GM18507 (cell line): ENCODE data around the gene PIWIL4.
"Not testable (repeated sequence)": the region's sequence is repeated elsewhere in the genome, so short reads cannot be mapped to it uniquely, and the experiment has no call there.

Experiments
- DNase-seq: peaks from one replicate; pipeline ENCODE4 v3.0.0; 2011; ENCODE audit warnings: low read depth; ENCODE audit not compliant: insufficient read length; ENCODE audit errors: extremely low spot score
- FAIRE-seq: peaks from 2 replicates; lab custom pipeline; 2011; peaks lifted over from hg19 to GRCh38; lab: Jason Lieb, UNC

Gene PIWIL4

GRCh38 chr11:94545264-94546161, 21.7 kb upstream of the PIWIL4 start:
- DNase-seq (no peak), FAIRE-seq (no peak)

GRCh38 chr11:94546162-94546470, 21.1 kb upstream of the PIWIL4 start:
- FAIRE-seq (no peak), DNase-seq (no peak)

- DNase-seq (no peak), FAIRE-seq (no peak)
Observed at GRCh38 chr11:94546886-94547285, 20.3 kb upstream of the PIWIL4 start.

GRCh38 chr11:94549146-94549545, 18.0 kb upstream of the PIWIL4 start:
- FAIRE-seq (no peak), DNase-seq (no peak)

- DNase-seq (no peak), FAIRE-seq (peak; percentile 66)
Observed at GRCh38 chr11:94550513-94550912, 16.7 kb upstream of the PIWIL4 start.

GRCh38 chr11:94553938-94554337, 13.2 kb upstream of the PIWIL4 start:
- no peak for DNase-seq
- FAIRE-seq = no peak

GRCh38 chr11:94555752-94556329, 11.3 kb upstream of the PIWIL4 start:
- DNase-seq, FAIRE-seq: not testable (repeated sequence)

GRCh38 chr11:94557421-94557820, 9.7 kb upstream of the PIWIL4 start:
- DNase-seq = no peak
- no peak for FAIRE-seq

- FAIRE-seq = no peak
Observed at GRCh38 chr11:94557992-94558391, 9.2 kb upstream of the PIWIL4 start.

GRCh38 chr11:94558468-94558867, 8.7 kb upstream of the PIWIL4 start:
- DNase-seq (no peak), FAIRE-seq (peak; percentile 75)

More at GRCh38 chr11:94557992-94558391, 9.2 kb upstream of the PIWIL4 start:
- no peak for DNase-seq

- DNase-seq = no peak
- FAIRE-seq = no peak
Observed at GRCh38 chr11:94558932-94559331, 8.2 kb upstream of the PIWIL4 start.

GRCh38 chr11:94559361-94559760, 7.8 kb upstream of the PIWIL4 start:
- DNase-seq (no peak), FAIRE-seq (no peak)

GRCh38 chr11:94560834-94561233, 6.3 kb upstream of the PIWIL4 start:
- no peak for FAIRE-seq
- no peak for DNase-seq

- no peak for FAIRE-seq
- no peak for DNase-seq
Observed at GRCh38 chr11:94563176-94563847, 3.9 kb upstream of the PIWIL4 start.

GRCh38 chr11:94563848-94564467, 3.2 kb upstream of the PIWIL4 start:
- no peak for FAIRE-seq
- DNase-seq = no peak

- FAIRE-seq (no peak), DNase-seq (no peak)
Observed at GRCh38 chr11:94568200-94568599, 1.0 kb downstream of the PIWIL4 start.

- DNase-seq = no peak
- FAIRE-seq = no peak
Observed at GRCh38 chr11:94568717-94569116, 1.5 kb downstream of the PIWIL4 start.

- DNase-seq = not testable (repeated sequence)
Observed at GRCh38 chr11:94572975-94573374, 5.8 kb downstream of the PIWIL4 start.

GRCh38 chr11:94574193-94574961, 7.2 kb downstream of the PIWIL4 start:
- no peak for DNase-seq
- peak; percentile 5 for FAIRE-seq

More at GRCh38 chr11:94572975-94573374, 5.8 kb downstream of the PIWIL4 start:
- not testable (repeated sequence) for FAIRE-seq
